Choroid plexus epithelial cell (primary cell): Measurements from ENCODE around the gene MAPKAPK2.

Experiments used
- DNase-seq: peaks from one replicate; pipeline ENCODE4 v3.0.0-alpha.2; 2010; ENCODE audit warnings: low read depth
- H3K4me3 ChIP-seq: 2 replicates; pipeline ENCODE4 v1.5.1; 2011; ENCODE audit warnings: low read depth, mild to moderate bottlenecking, control low read depth, low read length, moderate library complexity
- CTCF ChIP-seq: conservative IDR thresholded peaks from 2 replicates; pipeline ENCODE4 v1.5.1; 2011; ENCODE audit warnings: low read depth, mild to moderate bottlenecking, control low read depth, inconsistent platforms, low read length, moderate library complexity

MAPKAPK2 gene

GRCh38 chr1:206666954-206667665 lies 17.6 kb upstream of the MAPKAPK2 start:
- no peak for TF ChIP-seq CTCF
- DNase-seq = no peak
- H3K4me3 ChIP-seq = no peak overlapping the region

DNA sequence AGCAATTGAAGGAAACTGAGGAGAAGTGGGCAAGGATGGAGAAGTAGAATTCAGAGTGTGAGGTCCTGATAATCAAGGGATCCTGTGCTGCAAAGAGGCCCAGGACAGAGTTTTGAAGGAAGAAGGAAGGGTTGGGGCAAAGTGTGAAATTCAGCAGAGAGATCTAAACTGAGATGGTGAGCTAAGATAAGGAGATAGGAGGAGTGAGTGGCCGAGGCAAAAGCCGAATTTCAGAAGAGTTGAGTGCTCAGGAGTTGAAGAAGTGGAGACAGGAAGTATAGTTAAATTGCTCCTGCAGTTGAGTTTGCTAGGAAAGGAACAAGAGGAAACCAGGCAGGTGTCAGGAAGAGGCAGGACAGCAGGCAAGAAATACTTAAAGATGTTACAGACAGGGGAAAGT lies 16.4 kb upstream of the MAPKAPK2 start:
- no peak for DNase-seq
- no peak for TF ChIP-seq CTCF
- no peak overlapping the region for H3K4me3 ChIP-seq

DNA sequence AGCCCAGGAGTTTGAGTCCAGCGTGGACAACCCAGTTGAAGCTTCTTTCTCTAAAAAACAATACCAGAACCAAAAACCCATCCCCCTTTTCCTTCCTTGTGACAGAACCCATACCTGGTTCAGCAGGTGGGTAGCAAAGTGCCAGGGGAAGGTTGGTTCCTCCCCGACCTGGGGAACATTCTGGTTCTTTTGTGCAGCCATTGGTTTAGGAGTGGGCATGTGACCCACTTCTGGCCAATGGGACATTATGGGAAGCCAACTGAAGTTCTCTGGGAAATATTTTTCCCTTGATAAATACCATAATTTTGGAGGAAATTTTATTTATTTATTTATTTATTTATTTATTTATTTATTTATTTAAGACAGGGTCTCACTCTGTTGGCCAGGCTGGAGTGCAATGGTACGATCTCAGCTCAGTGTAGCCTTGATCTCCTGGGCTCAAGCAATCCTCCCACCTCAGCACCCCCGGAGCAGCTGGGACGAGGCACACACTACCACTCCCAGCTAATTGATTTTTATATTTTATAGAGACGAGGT lies 15.8 kb upstream of the MAPKAPK2 start:
- H3K4me3 ChIP-seq = no peak overlapping the region
- TF ChIP-seq CTCF = no peak
- DNase-seq = no peak

DNA sequence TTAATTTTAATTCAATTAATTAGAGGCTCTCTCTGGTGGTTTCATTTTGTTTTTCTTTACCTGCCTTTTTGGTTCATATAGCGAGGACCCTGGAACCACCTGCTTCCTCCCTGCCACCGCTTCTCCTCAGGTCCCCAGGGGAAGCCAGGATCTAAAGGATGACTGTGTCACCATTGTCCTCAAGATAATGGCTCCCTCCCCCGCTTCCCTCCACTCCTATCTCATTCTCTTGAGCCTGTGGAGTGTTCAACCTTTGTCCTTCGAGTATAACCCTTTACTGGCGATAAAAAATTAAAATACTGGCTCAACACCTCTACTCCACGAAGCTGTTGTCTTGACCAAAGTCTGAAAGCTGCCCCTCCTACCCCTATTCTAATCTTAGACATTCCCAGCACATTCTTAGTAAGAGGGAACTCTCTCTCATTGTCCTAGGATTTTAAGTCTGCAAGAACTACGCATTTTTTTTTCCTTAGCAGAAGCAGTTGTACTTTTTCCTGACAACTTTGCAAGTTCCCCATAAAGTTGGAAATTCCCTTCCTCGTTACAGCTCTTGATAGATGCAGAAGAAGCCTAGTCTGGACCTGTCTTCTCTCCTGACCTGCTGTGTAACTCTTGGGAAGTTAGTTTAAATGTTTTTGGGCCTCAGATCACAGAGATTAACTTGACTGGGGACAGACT lies 12.6 kb upstream of the MAPKAPK2 start:
- no peak for DNase-seq
- TF ChIP-seq CTCF = no peak
- H3K4me3 ChIP-seq = no peak overlapping the region

GRCh38 chr1:206672844-206673758 lies 11.6 kb upstream of the MAPKAPK2 start:
- no peak overlapping the region for H3K4me3 ChIP-seq

More at GRCh38 chr1:206672844-206673758, 11.6 kb upstream of the MAPKAPK2 start:
- peak; percentile 75 for DNase-seq
- TF ChIP-seq CTCF = no peak
